Mucosa of descending colon (tissue), 3 donors: ENCODE measurements around the gene MAGEE2. TPM values are rescaled to one million over a fixed set of nuclear protein-coding genes. Genes with fewer than 3 reads are reported as not detected.

Experiments
- ATAC-seq: fragments of 200-7000 bp; cut with Tn5 transposase; one replicate; pipeline ENCODE4 v1.9.1; 2020; ENCODE audit warnings: mild to moderate bottlenecking, moderate library complexity
- DNase-seq, 3 donors: peaks; one replicate each; pipeline ENCODE4 v3.0.0-alpha.2; 2020
- H3K36me3 ChIP-seq: fragments of 200-600 bp; one replicate; pipeline ENCODE4 v1.8.0; 2021; ENCODE audit warnings: low read depth, mild to moderate bottlenecking
- H3K4me1 ChIP-seq: fragments of 200-600 bp; one replicate; pipeline ENCODE4 v1.8.0; 2021; ENCODE audit warnings: low read depth, mild to moderate bottlenecking
- H3K4me3 ChIP-seq: fragments of 200-600 bp; one replicate; pipeline ENCODE4 v1.8.0; 2021; ENCODE audit warnings: mild to moderate bottlenecking
- H3K9me3 ChIP-seq: fragments of 200-600 bp; one replicate; pipeline ENCODE4 v1.8.0; 2021; ENCODE audit warnings: mild to moderate bottlenecking
- CTCF ChIP-seq: fragments of 200-600 bp; IDR thresholded peaks from one replicate; pipeline ENCODE4 v1.8.0; 2022; ENCODE audit warnings: antibody characterized with exemption, mild to moderate bottlenecking
- intact Hi-C, 2 donors: fragments of 100-400 bp; cut with DNase I in 1 of 2; cut with micrococcal nuclease in 1 of 2; formaldehyde crosslinking; loops; one replicate each; pipeline versions ENCODE4 v1.11.0 to v1.11.1; 2022; cut with DNase I, micrococcal nuclease
- total RNA-seq, 3 donors: library from RNA; stranded (reverse); fragmentation: NEBNext Ultra II Directional in 2 of 3; extraction: Animal tissue kit (Norgen Biotek cat#: 25700) in 2 of 3; gene quantifications; one replicate each; pipeline versions ENCODE4 v1.2.1 to v1.2.4, GENCODE V29; 2021 to 2023
- donor health status: DM: no; HTN: no; CAD: no; lungs with moderate emphysema.
- donor health status: DM: no; HTN: no; CAD: no.
- donor health status: DM: no; HTN: yes; CAD: no.

MAGEE2 gene
- total RNA-seq, 3 donors from 2014 or later: 0.12 to 0.25 TPM; not detected in 1

DNA sequence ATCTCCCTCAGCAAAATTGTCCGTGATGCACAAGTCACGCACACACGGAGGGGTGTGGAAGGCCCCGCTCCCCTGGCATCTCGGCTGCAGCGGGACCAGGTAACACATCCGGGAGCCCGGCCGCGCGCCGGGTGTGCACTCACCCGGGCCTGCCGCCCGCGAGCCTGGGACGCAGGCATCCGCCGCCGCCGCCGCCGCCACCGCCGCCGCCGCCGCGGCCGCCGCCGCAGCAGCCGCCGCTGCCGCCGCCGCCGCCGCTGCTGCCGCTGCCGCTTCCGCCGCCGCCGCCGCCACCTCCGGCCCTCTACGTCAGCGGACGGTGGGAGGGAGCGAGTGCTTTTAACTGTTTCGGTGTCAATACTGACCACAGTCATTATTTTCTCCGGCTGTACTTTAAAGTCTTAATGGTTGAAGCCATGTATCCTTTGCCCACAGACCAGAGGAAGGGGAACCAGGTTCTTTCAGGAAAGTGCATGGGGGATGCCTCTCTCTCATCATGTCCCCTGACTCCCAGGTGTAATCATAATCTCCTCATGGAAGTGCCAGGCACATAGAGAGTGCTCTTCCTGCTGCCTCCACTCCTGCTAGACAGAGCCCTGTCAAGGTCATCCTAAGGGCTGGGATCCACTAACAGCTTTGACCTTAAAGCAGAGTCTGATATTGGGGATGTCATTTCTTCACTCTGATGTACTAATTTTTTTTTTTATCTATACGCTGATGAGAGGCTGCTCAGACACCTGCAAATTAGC is 38.0 kb downstream of the MAGEE2 start:
- DNase-seq (peak; percentile 42 to 56 (median 44)), ATAC-seq (peak; percentile 73)
- H3K4me1 ChIP-seq: peaks cover 2% of the 10 kb centered on the region
- TF ChIP-seq CTCF: no peak
- H3K36me3 ChIP-seq: no peaks in the 10 kb centered on the region
- no peak overlapping the region for H3K4me3 ChIP-seq
- intact Hi-C loops: no loop called here
- H3K9me3 ChIP-seq: peaks cover 29% of the 10 kb centered on the region
